KOPT-K1 (cell line): ENCODE measurements around the gene HDGFL2.
"Not testable (repeated sequence)": the region's sequence is repeated elsewhere in the genome, so short reads cannot be mapped to it uniquely, and the experiment has no call there.

Experiments
- H3K27ac ChIP-seq: fragments of 200-600 bp; sonication (generic); 2 replicates; pipeline ENCODE4 v1.5.1; 2016; ENCODE audit warnings: antibody characterized with exemption, mild to moderate bottlenecking, low read depth, low read length; ENCODE audit not compliant: poor library complexity, severe bottlenecking
- H3K36me3 ChIP-seq: fragments of 200-600 bp; sonication (generic); 2 replicates; pipeline ENCODE4 v1.5.1; 2017; ENCODE audit warnings: antibody characterized with exemption, mild to moderate bottlenecking, low read length, moderate library complexity; ENCODE audit not compliant: insufficient read depth
- H3K9me3 ChIP-seq: fragments of 200-600 bp; sonication (generic); 2 replicates; pipeline ENCODE4 v1.5.1; 2017; ENCODE audit warnings: antibody characterized with exemption, low read length, mild to moderate bottlenecking; ENCODE audit not compliant: insufficient read depth, poor library complexity, severe bottlenecking

HDGFL2 gene

DNA sequence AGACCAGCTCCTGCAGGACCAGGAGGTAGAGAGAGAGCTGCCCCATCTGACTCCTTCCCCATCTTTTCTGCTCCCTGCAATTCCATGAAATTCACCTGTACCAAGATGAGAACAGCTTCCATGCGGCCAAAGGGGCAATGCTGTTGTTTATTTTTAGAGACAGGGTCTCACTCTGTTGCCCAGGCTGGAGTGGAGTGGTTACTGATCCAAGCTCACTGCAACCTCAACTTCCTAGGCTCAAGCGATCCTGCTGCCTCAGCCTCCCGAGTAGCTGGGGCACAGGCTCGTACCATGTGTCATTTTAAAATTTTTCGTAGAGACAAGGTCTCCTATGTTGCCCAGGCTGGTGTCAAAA, 49.8 kb downstream of the HDGFL2 start:
- H3K9me3 ChIP-seq: no peaks in the 10 kb centered on the region
- no peak overlapping the region for H3K27ac ChIP-seq
- H3K36me3 ChIP-seq: no peaks in the 10 kb centered on the region

DNA sequence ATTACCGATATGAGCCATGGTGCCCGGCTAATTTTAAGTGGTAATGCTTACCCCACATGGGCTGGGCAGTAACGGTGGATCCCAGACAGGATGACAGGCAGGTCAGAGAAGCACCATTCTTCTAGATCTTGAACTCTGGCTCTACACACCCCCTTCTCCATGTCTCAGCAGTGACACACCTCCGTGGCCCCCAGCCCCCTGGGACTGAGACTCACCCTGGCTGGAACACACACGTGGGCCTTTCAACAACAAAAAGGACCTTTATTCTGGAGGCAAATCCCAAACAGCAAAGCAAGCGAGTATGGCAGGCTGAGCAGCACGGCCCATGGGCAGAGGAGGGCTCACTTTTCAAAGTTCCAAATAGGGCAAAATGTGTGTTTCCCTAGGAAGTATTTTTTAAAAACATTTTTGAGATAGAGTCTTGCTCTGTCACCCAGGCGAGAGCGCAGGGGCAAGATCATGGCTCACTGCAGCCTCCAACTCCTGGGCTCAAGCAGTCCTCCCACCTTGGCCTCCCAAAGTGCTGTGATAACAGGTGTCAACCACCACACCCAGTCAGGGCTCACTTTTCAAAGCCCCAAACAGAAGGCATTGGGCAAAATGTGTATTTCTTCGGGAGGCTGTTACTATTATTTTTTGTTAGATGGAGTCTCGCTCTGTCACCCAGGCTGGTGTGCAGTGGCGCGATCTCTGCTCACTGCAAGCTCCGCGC, 50.4 kb downstream of the HDGFL2 start:
- Histone ChIP-seq H3K9me3 (no peaks in the 10 kb centered on the region), H3K27ac (no peak overlapping the region), H3K36me3 (no peaks in the 10 kb centered on the region)

GRCh38 chr19:4523306-4524110, 51.4 kb downstream of the HDGFL2 start:
- H3K36me3 ChIP-seq: no peaks in the 10 kb centered on the region
- no peaks in the 10 kb centered on the region for H3K9me3 ChIP-seq
- H3K27ac ChIP-seq: no peak overlapping the region

DNA sequence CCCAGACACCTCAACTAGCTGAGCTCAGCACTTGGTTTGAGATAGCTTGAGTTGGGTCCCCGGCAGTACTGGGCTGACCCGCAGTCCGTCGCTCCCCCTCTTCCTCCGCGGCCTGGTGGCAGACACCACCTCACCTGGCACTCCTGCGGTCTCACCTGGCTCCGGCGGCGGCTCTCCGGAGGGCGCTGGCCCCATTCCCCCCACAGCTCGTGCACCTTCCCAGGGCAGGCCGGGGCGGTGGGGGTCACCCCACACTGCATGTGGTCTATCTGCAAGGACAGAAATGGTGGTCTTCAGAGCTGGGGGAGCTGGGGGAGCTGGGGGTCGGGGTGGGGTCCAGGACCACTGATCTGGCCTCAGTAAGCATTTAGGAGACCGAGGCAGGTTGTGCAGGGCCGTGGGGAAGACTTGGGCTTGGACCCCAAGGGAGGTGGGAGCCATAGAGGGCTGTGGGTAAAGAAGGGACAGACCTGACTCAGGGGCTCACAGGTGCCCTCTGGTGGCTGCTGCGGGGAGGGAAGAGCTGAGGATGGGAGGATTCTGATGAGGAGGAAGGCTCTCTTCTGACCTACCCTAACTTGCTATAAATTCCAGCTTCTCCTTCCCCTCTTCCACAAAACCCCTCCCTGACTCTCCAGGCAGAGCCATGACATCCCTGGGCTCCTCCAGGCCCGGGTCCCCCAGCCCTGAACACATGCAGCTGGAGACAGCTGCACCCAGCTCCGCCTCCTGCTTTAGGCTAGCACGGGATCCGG, 52.9 kb downstream of the HDGFL2 start:
- Histone ChIP-seq H3K27ac (no peak overlapping the region), H3K36me3 (no peaks in the 10 kb centered on the region), H3K9me3 (no peaks in the 10 kb centered on the region)

DNA sequence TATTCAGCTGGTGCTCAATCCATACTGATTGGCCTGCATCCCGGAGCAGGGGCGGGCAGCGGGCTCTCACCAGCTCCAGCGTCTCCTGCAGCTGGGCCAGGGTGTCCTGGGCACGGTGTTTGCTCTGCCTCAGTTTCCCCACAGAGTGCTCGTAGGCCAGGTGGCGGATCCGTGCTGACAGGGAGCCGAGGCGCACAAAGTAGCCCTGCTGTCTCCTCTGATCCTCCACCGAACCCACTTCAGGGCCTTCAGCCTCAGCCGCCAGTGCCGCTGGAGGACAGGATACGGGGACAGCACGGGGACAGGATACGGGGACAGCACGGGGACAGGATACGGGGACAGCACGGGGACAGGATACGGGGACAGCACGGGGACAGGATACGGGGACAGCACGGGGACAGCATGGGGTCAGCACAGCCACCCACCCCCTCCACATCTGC, 53.5 kb downstream of the HDGFL2 start:
- Histone ChIP-seq H3K27ac (no peak overlapping the region), H3K36me3 (no peaks in the 10 kb centered on the region), H3K9me3 (no peaks in the 10 kb centered on the region)

DNA sequence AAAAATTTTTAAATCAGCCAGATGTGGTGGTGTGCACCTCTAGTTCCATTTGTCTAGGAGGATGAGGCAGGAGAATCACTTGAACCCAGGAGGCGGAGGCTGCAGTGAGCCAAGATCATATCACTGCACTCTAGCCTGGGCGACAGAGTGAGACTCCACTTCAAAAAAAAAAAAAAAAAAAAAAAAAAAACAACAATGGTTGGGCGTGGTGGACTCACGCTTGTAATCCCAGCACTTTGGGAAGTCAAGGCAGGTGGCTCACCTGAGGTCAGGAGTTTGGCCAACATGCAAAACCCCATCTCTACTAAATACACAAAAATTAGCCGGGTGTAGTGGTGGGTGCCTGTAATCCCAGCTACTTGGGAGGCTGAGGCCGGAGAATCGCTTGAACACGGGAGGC, 55.3 kb downstream of the HDGFL2 start:
- H3K9me3 ChIP-seq, H3K36me3 ChIP-seq, H3K27ac ChIP-seq: not testable (repeated sequence)

GRCh38 chr19:4528843-4529242, 56.7 kb downstream of the HDGFL2 start:
- H3K9me3 ChIP-seq: no peaks in the 10 kb centered on the region
- no peaks in the 10 kb centered on the region for H3K36me3 ChIP-seq
- H3K27ac ChIP-seq: no peak overlapping the region

GRCh38 chr19:4529924-4530522, 57.9 kb downstream of the HDGFL2 start:
- Histone ChIP-seq H3K27ac (no peak overlapping the region), H3K36me3 (no peaks in the 10 kb centered on the region), H3K9me3 (no peaks in the 10 kb centered on the region)

- Histone ChIP-seq H3K9me3 (no peaks in the 10 kb centered on the region), H3K36me3 (no peaks in the 10 kb centered on the region), H3K27ac (no peak overlapping the region)
These were observed 59.6 kb downstream of the HDGFL2 start for GRCh38 chr19:4531562-4532165.

GRCh38 chr19:4533334-4533733, 61.2 kb downstream of the HDGFL2 start:
- H3K9me3 ChIP-seq: no peaks in the 10 kb centered on the region
- H3K27ac ChIP-seq: no peak overlapping the region
- H3K36me3 ChIP-seq: no peaks in the 10 kb centered on the region

DNA sequence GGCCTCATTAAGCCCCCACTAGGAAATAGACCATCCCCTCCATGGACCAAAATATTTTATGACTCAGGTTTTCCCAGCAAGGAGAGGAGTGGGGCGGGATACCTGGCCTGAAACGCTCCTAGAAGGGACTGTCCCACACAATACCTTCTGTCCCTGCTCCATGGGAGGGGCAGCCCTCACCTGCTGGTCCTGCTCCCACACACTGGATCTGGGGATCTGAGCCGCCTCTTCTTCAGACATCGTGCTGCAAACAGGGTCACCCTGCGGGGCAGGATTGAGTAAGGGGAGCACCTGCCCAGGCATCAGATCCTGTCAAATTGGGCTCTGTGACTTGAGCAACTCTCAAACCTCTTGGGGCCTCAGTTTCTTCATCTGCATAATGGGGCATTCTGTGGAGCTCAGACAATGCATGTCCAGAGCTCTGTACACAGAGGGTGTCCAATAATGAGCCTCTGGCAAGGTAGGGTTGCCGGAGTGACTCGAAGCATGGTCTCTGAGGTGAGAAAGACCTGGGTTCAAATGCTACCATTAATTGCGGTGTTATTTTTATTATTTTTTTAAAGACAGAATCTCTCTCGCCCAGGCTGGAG, 61.8 kb downstream of the HDGFL2 start:
- no peaks in the 10 kb centered on the region for H3K36me3 ChIP-seq
- H3K27ac ChIP-seq: no peak overlapping the region
- no peaks in the 10 kb centered on the region for H3K9me3 ChIP-seq

GRCh38 chr19:4534836-4535658, 63.0 kb downstream of the HDGFL2 start, which contains the start of gene PLIN5:
Gene PLIN5 (minus strand): TSS chr19:4535224. CDS start chr19:4534074, 1,150 bp downstream.
- no peaks in the 10 kb centered on the region for H3K9me3 ChIP-seq
- no peak within 1 kb of the TSS for H3K27ac ChIP-seq
- no peaks in the 10 kb centered on the region for H3K36me3 ChIP-seq

GRCh38 chr19:4536798-4537197, 64.7 kb downstream of the HDGFL2 start:
- no peaks in the 10 kb centered on the region for H3K36me3 ChIP-seq
- no peak overlapping the region for H3K27ac ChIP-seq

More at GRCh38 chr19:4536798-4537197, 64.7 kb downstream of the HDGFL2 start:
- peaks cover 4% of the 10 kb centered on the region for H3K9me3 ChIP-seq
